ENCODE measurements around the gene OBSCN.

The OBSCN gene

DNA sequence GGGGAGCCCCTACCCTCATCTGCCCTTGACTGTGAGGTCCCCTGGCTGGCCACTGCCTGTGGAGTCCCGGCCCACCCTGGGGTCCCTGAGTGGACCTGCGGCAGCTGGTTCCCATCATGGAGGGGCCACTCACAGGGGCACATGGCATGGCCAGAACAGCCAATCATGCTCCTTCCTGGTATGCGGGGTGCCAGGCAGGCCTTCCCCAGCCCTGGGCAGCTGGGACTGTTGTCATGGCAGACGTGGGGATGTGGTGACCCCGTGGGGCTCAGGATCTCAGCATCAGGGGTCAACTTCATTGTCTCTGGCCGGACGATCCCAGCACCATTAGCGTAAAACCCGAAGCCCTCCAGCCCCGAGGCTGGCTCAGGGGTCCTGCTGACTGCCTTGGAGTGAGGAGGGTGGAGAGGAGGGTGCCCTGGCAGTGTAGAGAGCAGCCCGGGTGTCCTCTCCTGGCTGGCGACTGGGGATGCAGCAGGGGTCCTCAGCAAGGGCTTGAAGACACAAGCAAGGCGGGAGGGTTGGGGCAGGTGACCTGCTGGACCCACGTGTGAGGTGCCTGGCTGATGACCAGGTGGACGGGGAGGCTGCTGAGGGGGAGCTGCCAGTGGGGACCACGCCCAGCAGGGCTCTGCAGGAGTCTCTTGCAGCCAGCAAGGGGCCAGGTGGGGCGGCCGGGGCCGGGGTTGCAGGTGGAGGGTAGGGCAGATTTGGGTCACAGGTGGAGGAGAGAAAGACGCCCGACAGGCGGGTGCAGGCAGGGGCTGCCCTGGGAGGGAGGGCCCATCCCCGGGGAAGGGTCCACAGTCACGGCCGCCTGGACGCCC lies 153.7 kb downstream of the OBSCN start:
- in situ Hi-C loops (cut with HindIII; ENCODE audit: low sequenced_read_pairs): no loop called here

DNA sequence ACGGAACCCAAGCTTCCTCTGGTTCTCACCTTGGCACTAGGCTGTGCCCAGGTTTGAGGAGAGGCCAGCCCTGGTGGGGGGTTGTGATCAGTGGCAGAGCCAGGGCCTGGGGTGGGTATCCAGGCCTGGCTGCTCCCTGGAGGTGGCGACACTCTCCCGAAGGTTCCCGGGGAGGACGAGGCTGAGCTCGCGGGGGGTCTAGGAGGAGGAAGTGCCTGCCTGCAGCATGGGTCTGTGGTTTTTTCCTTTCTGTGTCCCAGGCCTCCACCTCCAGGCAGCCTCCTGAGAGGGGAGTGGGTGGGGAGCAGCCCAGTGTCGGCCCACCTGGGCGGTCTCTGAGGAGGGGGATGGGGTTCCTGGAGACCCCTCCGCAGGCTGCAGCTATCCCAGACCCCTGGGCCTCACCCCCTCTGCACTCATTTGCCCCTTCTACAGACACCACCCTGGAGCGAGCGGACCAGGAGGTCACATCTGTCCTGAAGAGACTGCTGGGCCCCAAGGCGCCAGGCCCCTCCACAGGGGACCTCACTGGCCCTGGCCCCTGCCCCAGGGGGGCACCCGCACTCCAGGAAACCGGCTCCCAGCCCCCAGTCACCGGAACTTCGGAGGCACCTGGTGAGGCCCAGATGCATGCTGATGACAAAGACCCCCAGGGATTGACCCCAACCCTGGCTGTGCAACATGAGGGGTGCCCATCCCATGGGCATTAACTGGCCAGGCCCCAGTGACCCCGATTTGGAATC lies 154.5 kb downstream of the OBSCN start:
- in situ Hi-C loops (cut with HindIII; ENCODE audit: low sequenced_read_pairs): no loop called here

DNA sequence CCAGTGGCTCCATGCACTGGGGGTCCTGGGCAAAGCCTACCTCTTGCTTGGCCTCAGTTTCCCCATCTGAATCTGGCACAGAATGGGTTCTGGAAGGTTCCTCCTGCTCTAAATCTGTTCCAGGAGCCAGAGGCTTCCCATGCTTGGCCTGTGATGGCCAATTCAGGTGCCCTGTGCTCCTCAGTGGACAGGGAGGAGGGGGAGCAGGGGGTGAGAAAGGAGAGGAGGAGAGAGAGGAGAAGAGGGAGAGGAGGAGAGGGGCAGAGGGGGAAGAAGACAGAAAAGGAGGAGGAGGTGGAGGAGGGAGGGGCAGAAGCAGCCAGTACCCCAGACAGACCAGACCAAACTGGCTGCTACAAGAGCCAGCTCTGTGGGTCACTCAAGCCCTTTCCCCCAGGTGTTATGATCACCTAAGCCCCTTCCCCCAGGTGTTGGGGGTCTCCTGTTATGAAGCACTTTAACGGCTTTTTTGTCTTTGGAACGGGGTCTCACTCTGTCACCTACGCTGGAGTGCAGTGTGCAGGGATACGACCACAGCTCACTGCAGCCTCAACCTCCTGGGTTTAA lies 155.1 kb downstream of the OBSCN start:
- in situ Hi-C loops (cut with HindIII; ENCODE audit: low sequenced_read_pairs): no loop called here

DNA sequence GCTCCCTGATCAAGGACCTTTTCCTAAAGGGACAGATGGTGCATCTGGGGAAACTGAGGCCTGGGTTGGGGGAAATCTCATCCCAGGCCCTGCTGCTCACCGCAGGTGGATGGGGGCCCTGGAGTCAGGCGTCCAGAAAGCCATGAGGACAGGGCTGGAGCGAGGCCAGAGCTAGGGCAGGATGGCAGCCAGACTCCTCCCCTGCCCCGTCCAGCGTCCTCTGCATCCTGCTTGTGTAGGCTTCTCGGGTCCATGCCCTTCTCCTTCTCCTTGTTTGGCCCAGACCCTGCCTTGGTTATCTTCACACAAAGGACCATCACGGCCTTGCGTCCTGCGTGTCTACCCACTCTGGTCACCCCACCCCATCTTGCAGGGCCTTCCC lies 155.8 kb downstream of the OBSCN start:
- in situ Hi-C loops (cut with HindIII; ENCODE audit: low sequenced_read_pairs): no loop called here

DNA sequence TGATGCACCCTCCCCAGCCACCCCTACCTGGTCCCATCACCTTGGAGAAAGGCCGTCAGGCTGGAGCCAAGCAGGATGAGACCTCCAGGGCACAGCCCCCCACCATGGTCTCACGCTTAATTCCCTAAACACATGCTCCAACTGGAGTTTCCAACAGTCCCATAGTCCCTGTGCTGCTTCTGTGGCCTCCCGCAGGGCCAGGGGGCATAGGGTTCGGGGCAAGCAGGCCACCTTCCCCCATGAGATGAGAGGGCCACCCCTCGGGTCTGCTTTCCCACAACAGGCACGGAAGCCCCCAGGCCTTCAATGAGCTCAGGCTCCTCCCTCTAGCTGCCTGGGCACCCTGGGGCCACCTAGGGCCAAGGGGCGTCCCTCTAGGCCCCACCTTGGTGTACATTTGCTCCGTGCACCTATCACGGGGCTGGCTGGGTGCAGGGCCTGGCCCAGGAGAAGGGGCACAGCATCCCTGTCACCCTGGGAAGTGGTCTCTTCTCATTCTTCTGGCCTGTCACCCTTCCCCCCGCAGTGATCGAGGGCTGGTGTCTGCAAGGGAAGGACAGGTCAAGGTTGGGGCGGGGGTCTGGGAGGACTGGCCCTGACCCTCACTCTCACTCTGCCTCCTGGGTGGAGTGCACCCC lies 156.3 kb downstream of the OBSCN start:
- in situ Hi-C loops (cut with HindIII; ENCODE audit: low sequenced_read_pairs): no loop called here

DNA sequence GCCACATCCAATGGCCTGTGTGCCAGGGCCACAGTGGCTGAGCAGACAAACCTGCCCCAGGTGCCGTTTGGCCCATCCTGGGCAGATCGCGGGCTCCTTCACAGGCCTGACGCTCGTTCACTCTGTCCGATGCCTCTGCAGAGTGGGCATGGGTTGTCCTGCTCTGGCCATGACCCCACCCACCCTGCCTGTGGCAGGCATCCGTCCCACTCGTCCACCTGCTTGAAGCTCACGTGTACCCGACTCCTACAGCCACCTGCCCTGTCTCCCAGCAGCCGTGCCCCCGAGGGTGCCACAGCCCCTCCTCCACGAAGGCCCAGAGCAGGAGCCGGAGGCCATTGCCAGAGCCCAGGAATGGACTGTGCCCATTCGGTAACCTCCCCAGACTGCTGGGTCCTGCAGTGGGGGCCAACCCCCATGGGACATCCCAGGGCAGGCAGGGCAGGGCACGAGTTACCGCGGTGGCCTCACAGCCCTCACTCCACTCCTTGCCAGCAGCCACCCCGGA lies 156.9 kb downstream of the OBSCN start:
- in situ Hi-C loops (cut with HindIII; ENCODE audit: low sequenced_read_pairs): no loop called here

DNA sequence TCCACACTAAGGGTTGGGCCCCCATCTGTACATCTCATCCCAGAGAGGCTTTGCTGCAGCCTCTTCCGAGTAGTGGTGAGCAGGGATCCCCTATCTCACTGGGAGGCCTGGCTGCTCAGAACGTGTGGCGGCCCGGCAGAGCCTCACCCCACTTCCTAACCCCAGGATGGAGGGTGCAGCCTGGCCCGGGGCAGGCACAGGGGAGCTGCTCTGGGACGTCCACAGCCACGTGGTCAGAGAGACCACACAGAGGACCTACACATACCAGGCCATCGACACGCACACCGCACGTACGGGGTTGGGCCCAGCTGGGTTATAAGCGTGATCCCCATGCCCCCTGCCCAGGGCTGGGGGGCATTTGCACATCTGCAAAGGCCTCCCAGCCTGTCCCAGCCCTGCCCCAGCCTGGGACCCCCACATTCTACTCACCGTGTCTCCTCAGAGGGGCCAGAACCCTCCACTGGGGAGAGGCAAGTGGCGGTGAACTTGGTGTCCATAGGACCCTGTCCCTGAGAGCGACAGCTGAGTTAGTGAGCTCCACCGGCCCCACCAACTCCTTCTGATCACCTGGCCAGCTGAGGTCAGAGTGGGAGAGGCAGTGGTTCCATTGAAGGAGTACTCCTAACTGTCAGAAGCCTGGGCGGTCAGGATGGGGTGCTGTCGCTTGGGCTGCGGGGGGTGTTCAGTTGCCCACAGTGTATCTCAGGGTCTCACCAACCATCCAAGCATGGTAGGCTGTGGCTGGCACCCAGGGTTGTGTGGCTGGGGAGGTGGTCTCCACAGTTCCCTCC lies 157.6 kb downstream of the OBSCN start:
- in situ Hi-C loops (cut with HindIII; ENCODE audit: low sequenced_read_pairs): no loop called here

DNA sequence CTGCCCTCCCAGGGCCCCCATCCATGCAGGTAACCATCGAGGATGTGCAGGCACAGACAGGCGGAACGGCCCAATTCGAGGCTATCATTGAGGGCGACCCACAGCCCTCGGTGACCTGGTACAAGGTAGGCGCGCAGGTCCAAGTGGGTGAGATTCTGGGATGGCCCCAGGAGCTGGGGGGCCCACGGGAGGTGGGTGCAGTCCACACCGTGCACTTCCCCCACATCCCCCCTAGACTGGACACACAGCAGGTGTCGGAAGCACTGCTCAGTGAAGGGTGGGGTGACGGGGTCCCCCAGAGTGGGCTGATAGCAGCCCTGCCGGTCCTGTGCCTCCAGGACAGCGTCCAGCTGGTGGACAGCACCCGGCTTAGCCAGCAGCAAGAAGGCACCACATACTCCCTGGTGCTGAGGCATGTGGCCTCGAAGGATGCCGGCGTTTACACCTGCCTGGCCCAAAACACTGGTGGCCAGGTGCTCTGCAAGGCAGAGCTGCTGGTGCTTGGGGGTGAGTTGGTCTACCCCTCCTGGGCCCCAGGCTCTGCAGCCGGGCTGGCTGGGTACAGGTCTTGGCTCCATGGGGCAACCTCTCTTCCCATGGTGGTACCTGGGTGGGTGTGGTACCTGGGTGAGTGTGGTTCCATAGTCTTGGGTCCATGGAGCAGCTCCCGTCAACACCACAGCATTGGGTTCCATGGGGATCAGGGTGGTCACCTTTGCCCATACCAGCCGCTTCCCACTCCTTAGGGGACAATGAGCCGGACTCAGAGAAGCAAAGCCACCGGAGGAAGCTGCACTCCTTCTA lies 158.4 kb downstream of the OBSCN start:
- in situ Hi-C loops (cut with HindIII; ENCODE audit: low sequenced_read_pairs): no loop called here

DNA sequence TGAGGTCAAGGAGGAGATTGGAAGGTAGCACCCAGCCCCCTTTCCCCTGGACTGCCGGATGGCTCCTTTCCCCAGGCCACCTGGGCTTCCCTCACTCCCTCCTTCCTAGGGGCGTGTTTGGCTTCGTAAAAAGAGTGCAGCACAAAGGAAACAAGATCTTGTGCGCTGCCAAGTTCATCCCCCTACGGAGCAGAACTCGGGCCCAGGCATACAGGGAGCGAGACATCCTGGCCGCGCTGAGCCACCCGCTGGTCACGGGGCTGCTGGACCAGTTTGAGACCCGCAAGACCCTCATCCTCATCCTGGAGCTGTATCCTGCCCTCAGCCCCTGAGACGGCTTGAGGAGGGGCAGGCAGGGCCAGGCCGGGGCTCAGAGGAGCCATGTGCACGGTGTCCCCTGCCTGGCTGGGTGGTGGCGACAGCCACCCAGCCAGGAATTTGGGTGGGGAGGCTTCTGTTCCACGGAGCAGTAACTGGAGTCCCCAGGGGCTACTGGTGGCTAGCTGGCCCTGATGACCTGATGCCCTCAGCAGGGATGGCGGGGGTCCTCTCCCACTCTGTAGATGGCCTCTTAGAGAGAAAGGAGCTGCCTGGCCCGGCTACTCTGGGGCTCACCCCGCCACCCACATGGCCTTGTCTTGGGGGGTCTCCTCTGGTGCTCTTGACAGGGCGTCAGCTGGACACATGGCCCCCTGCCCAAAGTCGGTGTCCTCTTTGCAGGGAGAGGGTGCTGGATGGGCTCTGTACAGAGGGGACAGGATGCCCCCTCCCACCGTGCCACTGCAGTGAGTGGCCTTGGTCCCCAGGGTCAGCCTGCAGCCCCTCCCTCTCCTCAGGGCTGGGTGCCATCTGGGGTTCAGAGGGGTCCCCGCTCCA lies 159.3 kb downstream of the OBSCN start:
- in situ Hi-C loops (cut with HindIII; ENCODE audit: low sequenced_read_pairs): no loop called here

DNA sequence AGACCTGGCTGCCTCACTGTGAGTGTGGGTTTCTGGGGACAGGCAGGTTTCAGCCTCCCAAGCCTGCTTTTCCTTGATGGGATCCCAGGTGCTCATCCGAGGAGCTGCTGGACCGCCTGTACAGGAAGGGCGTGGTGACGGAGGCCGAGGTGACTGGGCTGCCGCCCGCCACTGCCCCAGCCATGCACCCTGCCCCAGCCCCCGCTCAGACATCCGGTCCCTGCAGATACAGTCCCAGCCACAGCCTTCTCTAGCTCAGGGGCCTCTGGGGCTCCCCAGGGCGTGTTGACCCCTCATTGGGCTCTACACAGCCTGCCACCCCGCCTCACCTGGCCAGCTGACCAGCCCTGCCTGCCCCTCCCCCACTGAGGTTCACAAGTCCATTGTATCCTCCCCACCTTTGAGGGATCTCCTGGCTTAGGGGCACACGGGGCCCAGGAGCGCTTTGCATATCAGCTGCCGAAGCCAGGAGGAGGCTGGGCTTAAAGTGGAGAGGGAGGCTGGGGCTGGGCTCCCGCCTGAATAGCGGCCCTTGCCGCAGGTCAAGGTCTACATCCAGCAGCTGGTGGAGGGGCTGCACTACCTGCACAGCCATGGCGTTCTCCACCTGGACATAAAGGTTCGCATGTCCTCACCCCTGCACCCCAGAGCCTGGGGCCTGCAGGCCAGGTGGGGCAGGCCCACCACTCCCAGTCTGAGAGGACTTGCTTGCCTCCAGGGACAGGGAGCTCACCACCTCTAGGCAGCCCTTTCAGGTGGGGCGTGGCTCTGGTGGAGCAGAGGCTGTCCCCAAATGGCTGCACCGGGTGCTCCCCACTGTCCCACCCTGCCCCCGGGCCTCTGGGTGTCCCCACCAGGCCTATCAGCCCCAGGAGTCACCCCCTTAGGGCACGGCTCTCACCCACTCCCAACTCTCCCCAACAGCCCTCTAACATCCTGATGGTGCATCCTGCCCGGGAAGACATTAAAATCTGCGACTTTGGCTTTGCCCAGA lies 160.3 kb downstream of the OBSCN start:
- in situ Hi-C loops (cut with HindIII; ENCODE audit: low sequenced_read_pairs): no loop called here

DNA sequence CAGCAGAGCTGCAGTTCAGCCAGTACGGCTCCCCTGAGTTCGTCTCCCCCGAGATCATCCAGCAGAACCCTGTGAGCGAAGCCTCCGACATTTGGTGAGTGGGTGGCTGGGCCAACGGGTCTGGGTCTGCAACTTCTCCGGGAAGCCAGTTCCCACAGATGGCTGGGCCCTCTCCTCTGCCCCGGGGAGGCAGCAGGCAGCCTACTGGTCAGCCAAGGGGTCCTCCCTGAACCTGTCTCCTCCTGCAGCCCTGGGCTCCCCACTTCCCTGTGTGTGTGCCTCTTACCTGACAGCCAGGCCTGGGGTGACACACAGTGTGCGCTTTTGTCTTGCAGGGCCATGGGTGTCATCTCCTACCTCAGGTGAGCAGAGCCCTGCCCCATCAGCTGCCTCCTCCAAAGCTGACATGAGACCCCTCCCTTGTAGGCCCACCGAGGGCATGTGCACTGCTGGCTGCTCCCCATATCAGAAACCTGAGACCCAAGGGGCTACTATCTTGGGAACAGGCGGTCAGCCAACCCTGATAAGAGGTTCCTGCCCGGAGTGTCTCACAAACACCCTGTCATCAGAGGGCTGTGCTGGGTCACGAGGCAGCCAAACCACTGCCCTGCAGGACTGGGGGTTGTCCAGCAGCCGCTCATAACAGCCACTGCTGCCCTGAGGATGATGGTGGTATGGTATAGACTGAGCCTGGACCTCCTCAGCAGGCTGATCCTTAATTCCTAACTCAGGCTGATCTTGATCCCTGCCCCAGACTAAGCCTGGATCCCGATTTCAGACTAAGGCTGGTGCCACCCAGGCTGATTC lies 161.2 kb downstream of the OBSCN start:
- in situ Hi-C loops (cut with HindIII; ENCODE audit: low sequenced_read_pairs): no loop called here

DNA sequence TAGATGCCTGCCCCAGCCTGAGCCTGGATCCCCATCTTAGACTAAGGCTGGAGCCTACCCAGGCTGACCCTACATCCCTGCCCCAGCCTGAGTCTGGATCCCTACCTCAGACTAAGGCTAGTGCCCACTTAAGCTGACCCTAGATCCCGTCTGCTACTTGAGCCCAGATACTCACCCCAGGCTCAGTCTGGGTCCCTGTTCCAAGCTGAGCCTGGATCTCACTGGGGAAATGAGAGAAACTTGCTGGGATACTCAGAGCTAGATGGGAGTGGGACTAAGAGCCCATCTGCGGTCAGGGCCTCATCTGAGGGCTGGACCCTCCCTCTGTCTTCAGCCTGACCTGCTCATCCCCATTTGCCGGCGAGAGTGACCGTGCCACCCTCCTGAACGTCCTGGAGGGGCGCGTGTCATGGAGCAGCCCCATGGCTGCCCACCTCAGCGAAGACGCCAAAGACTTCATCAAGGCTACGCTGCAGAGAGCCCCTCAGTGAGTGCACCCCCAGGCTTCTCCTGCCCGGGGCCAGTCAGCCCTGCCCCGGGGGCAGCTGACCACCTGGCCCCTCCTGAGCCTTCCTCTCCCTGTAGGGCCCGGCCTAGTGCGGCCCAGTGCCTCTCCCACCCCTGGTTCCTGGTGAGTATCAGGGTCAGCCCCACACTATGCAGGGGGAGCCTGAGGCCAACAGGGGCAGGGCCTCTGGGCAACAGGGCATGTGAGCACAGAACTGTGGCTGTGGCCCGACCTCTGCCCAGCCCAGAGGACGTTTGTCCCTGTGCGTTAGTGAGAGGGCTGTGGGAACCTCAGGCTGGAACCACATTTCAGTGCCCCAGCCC lies 162.0 kb downstream of the OBSCN start:
- in situ Hi-C loops (cut with HindIII; ENCODE audit: low sequenced_read_pairs): no loop called here

DNA sequence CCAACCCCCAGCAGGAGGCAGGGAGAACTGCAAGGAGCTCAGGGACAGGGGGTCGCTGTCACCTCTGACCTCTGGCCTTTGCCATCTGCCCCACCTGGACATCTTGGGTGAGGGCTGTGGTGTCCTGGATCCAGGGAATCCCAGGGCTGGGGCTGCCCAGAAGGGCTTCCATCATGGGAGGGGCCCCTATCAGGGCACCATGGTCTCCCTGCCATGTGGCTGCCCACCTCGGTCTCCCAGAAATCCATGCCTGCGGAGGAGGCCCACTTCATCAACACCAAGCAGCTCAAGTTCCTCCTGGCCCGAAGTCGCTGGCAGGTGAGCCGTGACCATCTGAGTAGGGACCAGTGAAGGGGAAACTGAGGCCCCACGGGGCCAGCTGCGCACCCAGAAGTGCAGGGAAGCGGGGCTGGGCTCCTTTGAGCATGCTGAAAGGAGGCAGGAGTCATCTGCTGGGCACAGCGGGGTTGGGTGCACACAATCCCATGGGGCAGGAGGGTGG lies 162.6 kb downstream of the OBSCN start:
- in situ Hi-C loops (cut with HindIII; ENCODE audit: low sequenced_read_pairs): no loop called here

DNA sequence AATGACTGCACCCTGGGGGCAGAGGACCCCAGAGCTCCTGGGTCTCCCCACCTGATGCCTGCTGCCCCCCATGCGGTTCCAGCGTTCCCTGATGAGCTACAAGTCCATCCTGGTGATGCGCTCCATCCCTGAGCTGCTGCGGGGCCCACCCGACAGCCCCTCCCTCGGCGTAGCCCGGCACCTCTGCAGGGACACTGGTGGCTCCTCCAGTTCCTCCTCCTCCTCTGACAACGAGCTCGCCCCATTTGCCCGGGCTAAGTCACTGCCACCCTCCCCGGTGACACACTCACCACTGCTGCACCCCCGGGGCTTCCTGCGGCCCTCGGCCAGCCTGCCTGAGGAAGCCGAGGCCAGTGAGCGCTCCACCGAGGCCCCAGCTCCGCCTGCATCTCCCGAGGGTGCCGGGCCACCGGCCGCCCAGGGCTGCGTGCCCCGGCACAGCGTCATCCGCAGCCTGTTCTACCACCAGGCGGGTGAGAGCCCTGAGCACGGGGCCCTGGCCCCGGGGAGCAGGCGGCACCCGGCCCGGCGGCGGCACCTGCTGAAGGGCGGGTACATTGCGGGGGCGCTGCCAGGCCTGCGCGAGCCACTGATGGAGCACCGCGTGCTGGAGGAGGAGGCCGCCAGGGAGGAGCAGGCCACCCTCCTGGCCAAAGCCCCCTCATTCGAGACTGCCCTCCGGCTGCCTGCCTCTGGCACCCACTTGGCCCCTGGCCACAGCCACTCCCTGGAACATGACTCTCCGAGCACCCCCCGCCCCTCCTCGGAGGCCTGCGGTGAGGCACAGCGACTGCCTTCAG lies 163.3 kb downstream of the OBSCN start:
- in situ Hi-C loops (cut with HindIII; ENCODE audit: low sequenced_read_pairs): no loop called here

DNA sequence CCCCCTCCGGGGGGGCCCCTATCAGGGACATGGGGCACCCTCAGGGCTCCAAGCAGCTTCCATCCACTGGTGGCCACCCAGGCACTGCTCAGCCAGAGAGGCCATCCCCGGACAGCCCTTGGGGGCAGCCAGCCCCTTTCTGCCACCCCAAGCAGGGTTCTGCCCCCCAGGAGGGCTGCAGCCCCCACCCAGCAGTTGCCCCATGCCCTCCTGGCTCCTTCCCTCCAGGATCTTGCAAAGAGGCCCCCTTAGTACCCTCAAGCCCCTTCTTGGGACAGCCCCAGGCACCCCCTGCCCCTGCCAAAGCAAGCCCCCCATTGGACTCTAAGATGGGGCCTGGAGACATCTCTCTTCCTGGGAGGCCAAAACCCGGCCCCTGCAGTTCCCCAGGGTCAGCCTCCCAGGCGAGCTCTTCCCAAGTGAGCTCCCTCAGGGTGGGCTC lies 163.9 kb downstream of the OBSCN start:
- in situ Hi-C loops (cut with HindIII; ENCODE audit: low sequenced_read_pairs): no loop called here
